ENCODE data around the gene P2RY13.
A peak's percentile ranks its signal among the peaks of the same experiment; 100 is the strongest.

Gene P2RY13

GRCh38 chr3:151319628-151320027 is 9.7 kb downstream of the P2RY13 start:
- DNase-seq, result no peak

DNA sequence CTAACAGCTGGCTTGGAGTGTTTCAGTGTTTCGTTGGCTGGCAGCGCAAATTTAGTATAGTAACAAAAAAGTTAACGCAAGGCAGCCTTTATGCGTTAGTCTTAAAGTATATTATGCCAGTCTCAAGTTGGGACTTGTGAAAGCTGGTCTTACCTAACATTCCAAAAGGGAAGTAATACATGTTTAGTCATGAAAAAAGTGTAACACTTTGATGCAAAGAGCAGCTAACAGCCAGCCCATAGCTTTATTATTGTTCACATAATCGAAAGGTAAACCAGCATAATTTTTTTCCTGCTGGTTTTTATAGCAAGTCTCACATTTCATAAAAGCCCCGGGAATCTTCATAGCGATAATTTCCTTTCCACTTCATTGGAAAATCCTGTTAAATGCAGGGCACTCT is 10.4 kb downstream of the P2RY13 start:
- DNase-seq, result no peak

DNA sequence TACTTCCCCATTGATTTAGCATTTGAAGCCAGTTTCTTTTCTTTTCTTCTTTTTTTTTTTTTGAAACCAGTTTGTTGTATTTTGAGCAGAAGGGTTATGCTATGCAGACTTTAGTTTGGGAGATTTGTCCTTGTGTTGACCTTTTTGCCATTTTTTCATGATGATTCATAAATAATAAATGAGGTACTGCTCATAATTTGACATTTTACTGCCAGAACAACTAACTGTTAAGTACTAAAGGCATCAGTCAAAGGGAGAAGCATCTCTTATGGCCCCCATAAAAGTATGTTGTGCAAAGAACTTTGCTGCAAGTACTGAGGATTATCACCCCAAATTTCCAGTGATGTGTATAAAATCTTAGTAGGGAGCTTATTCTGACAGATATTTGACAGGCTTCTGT is 11.0 kb downstream of the P2RY13 start:
- DNase-seq, result no peak

GRCh38 chr3:151316267-151316991 is 12.9 kb downstream of the P2RY13 start, which contains the start of gene GPR87:
Gene GPR87 (minus strand): TSS chr3:151316820. CDS start chr3:151300100, 16,720 bp downstream.
- DNase-seq, result peak; percentile 36 to 66

GRCh38 chr3:151315846-151316245 is 13.5 kb downstream of the P2RY13 start:
- peak in 1 of 2 experiments; percentile 16 for DNase-seq

DNA sequence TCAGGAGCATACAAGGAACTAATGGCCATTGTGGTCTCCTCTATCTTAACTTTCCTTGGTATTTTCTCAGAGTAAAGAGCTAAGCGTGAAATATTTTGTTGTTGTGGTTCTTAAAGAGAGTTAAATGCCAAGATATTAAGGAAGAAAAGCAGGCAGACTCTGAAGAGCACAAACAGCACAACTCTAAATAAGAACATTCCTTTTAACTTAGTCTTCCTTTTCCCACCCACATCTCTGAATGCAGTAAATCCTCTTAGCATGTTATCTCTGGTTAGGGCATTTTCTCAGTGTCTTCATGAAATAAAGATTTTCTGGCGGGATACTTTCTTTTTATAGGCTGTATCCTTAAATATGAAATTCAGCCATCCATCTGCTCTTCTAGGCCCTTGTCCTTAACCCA is 14.2 kb downstream of the P2RY13 start:
- peak in 1 of 2 experiments; percentile 52 for DNase-seq

GRCh38 chr3:151314593-151314992 is 14.8 kb downstream of the P2RY13 start:
- DNase-seq, result no peak

GRCh38 chr3:151314137-151314536 is 15.2 kb downstream of the P2RY13 start:
- DNase-seq, result no peak

GRCh38 chr3:151312972-151313371 is 16.4 kb downstream of the P2RY13 start:
- DNase-seq, result no peak

- DNase-seq, result no peak
Observed at GRCh38 chr3:151309566-151309965, 19.8 kb downstream of the P2RY13 start.

- DNase-seq, result no peak
Observed at GRCh38 chr3:151307583-151308488, 21.5 kb downstream of the P2RY13 start.

GRCh38 chr3:151307131-151307530 is 22.2 kb downstream of the P2RY13 start:
- DNase-seq, result no peak

- DNase-seq, result no peak
Observed at GRCh38 chr3:151306168-151306810, 23.1 kb downstream of the P2RY13 start.

DNA sequence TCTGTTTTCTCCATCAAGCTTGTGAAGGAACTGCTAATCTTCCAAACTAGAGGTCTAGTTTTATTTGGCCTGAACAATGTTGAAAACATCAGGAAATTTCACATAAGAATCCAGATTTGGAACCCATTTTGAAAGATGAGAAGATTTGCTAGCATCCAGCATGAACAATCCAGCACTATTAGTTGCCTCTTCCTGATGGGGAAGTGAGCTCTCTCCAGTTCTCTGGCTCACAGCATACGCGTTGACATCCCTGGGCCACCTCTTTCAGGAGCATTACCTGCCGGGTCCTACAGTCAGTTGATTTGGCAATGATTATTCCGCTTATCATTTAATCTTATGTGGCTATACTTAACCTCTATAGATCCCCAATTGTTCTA is 23.6 kb downstream of the P2RY13 start:
- no peak for DNase-seq

DNA sequence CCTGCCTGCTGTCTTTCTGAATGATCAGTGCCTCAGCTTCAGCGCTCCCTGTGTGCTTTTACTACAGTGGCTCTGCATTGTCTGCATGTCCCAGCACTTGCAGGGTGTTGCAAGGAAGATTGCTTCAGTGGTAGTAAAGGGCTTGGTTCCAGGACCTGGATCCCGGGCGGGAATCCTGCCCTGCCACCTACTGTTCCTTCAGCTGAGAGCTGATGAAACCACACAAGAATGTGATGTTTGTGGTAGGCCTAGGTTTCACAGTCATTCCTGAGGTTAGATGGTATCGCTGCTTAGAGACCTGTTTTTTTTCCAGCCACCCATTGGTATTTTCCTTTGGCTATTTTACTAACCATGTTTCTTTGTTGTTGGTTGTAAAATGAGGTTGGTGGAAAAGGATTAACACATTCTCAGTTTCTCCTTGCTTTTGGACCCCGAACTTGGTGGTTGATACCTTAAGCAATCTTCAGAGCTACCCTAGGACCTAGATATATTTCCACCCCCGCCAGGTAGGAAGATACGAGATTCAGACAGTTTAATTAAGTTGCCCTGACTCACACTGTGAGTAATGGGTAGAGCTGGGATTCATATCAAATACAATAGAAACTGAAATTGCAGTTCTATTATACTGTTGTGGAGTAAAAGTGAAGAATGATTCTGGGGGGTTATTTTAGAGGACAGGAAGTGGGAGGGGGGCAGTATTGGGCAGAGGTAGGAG is 24.1 kb downstream of the P2RY13 start:
- DNase-seq, result peak; percentile 89 to 97

GRCh38 chr3:151303751-151304150 is 25.6 kb downstream of the P2RY13 start:
- DNase-seq, result no peak

DNA sequence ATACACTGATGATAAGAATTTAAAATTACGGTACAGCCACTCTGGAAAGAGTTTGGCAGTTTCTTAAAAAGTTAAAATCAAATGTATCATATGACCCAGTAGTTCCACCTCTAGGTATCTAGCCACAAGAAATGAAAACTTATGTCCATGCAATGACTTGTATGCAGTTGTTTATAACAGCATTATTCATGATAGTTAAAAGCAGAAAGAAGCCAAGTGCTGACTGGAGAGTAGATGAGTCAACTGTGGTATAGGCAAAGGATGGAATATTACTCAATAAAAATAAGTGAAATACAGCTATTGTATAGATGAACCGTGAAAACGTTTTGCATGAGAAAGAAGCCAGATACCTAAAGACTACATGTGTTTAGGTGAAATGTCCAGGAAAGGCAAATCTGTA is 27.6 kb downstream of the P2RY13 start:
- DNase-seq, result no peak

DNA sequence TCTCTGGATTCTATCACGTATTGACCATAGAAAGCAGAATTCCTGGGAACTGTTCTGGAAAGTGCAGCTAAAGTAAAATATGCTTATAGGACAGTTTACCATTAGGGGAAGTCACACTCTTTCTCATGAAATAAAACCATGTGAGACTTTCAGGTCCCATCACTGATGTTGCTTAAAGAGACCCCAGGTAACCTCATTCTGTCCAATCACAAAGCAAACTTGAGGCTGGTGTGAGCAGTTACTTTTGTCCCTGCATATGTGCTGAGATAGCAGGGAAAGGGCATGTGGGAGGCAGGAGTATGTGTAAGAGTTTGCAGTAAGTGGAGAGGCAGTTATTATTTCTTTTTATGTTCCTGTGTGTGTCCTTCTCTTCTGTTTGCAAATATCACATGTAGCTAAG is 28.8 kb downstream of the P2RY13 start:
- no peak for DNase-seq

- no peak for DNase-seq
Observed at GRCh38 chr3:151299006-151299405, 30.3 kb downstream of the P2RY13 start.

- no peak for DNase-seq
Observed at GRCh38 chr3:151297429-151297828, 31.9 kb downstream of the P2RY13 start.

- DNase-seq, result no peak
Observed at GRCh38 chr3:151296226-151296625, 33.1 kb downstream of the P2RY13 start.

- DNase-seq, result no peak
Observed at GRCh38 chr3:151293127-151293526, 36.2 kb downstream of the P2RY13 start.

DNA sequence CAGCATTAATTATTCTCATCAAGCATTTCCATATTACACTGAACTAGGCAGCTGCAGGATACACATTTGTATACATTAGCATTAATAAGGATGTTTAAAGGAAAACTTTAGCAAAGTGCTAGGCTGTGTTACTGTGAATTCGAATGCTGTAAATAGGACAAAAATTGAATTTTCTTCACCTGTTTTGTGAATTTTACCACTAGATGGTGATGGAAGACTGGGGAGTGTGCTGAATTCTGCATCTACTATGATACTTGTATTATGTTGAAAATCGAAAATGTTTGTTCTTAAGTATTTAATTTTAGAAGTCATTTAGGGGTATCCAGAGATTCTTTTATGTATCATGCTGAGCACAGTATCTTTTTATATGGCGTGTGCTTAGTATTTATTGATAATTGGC is 38.7 kb downstream of the P2RY13 start:
- peak in 1 of 2 experiments; percentile 27 for DNase-seq

All from SW 1271 (cell line).